Fibroblast of mammary gland (primary cell): ENCODE results near the gene FGD3.

ENCODE experiments used
- DNase-seq: peaks from one replicate; pipeline ENCODE4 v3.0.0-alpha.2; 2010; ENCODE audit warnings: low read depth
- H3K4me3 ChIP-seq: 2 replicates; pipeline ENCODE4 v1.5.1; 2011; ENCODE audit warnings: low read depth, mild to moderate bottlenecking, low read length, moderate library complexity; ENCODE audit not compliant: control insufficient read depth
- TF ChIP-seq, protein P1 (sequence below): conservative IDR thresholded peaks from 2 replicates; pipeline ENCODE4 v1.5.1; 2011; ENCODE audit warnings: low read depth, low read length, inconsistent platforms; ENCODE audit not compliant: control insufficient read depth, insufficient read depth

Gene FGD3

DNA sequence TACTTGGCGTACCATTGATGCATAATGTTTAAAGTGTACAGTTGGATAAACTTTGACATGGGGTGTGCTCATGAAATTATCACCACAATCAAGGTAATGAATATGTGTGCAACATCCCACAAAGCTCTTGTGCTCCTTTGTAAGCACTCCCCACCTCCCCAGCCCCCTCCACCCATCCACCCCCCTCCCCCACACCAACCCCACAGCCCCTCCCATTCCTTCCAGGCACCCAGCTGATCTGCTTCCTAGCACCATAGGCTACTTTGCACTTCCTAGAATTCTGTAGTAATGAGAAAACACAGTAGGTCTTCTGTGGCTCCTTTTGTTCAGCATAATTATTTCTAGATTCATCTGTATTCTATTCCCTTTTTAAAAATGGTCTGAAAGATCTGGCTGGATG, 24.5 kb downstream of the FGD3 start:
- DNase-seq, result no peak
- H3K4me3 ChIP-seq, result no peak overlapping the region

DNA sequence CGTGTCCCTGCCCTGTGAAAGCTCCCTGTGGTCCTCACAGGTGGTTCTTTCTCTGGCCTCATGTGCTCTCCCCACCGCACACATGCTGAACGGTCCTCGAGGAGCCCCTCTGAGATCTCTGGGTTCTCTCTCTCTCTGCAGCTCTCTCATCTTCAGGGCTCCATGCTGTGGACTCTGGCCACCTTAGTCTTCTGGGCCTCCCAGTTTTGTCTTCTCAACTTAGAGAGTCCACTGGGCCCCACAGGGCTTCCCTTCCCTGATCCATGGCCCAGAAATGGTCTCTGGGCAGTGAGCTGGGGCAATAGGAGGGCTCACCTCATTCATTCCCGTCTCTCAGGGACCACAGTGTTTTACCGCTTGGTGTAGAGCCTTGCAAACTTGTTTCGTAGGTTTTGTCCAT, 26.4 kb downstream of the FGD3 start:
- H3K4me3 ChIP-seq, result no peak overlapping the region
- TF ChIP-seq, protein P1, sequence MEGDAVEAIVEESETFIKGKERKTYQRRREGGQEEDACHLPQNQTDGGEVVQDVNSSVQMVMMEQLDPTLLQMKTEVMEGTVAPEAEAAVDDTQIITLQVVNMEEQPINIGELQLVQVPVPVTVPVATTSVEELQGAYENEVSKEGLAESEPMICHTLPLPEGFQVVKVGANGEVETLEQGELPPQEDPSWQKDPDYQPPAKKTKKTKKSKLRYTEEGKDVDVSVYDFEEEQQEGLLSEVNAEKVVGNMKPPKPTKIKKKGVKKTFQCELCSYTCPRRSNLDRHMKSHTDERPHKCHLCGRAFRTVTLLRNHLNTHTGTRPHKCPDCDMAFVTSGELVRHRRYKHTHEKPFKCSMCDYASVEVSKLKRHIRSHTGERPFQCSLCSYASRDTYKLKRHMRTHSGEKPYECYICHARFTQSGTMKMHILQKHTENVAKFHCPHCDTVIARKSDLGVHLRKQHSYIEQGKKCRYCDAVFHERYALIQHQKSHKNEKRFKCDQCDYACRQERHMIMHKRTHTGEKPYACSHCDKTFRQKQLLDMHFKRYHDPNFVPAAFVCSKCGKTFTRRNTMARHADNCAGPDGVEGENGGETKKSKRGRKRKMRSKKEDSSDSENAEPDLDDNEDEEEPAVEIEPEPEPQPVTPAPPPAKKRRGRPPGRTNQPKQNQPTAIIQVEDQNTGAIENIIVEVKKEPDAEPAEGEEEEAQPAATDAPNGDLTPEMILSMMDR, result no peak
- DNase-seq, result no peak

More for the DNA sequence above, 24.5 kb downstream of the FGD3 start:
- TF ChIP-seq, protein P1, result no peak

DNA sequence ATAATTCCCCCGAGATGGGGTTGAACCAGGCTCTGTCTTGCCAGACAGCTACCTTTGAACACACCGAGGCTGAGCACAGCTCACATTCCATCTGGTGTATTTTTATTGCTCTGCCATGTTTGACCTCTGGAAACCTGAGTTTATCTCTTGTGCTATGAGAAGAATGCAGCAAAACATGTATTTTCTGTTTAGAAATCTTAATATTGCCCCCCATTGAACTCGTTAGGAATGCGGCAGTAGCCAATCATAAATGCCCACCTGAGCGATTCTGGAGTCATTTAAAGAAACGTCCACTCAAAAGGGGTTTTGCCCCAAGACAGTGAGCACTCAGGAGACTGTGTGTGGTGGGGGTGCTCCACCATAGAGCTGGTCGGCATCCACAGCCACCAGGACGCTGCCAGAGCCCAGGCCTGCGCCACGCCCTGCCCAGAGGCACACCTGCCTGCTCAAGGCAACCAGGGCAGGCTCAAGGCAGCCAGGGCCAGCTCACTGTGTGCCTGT, 26.9 kb downstream of the FGD3 start:
- TF ChIP-seq, protein P1, result no peak
- H3K4me3 ChIP-seq, result no peak overlapping the region
- no peak for DNase-seq

DNA sequence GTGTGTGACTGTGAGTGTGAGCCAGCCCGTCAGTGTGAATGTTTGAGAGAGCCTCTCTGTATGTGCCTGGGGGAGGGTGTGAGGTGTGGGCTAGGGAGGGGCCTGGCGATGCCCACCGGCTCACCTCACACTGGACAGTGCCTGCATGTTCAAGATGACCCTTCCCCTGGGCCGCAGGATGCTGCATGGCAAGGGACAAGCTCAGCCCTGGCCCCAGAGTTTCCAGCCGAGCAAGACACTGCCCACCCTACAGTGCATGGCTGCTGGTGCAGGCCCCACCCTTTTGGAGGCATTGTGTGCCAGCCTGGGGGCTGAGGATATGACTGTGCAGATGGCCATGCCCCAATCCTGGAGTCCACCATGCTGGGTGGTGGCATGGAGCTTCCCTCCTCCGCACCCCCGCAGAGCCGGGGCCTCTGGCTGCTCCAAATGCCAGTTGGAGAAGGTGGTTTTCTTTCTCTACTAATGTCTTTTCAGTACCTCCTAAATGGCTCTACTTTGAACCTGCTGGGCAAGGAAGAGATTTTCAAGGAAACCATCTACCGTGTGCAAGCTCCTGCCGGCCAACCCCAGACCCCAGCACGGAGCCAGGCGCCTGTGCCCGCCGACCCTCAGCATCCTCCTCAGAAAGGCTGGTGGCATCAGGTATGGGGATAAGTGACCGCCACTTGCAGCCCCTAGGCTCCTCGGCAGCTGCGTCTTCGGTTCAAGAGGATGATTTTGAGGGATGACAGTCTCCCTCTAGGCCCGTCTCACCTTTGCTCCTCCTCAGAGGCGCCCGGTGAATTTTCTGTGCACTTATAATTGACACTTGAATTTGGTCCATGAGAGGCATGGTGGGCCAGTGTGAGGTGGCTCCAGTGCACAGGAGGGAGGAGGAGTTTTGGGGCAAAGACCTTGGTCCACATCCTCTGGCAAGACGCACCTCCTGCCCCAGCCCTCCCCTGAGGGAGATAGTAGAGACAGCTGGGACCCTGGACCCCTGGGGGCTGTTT, 27.7 kb downstream of the FGD3 start:
- H3K4me3 ChIP-seq, result no peak overlapping the region
- no peak for DNase-seq
- TF ChIP-seq, protein P1, result no peak

DNA sequence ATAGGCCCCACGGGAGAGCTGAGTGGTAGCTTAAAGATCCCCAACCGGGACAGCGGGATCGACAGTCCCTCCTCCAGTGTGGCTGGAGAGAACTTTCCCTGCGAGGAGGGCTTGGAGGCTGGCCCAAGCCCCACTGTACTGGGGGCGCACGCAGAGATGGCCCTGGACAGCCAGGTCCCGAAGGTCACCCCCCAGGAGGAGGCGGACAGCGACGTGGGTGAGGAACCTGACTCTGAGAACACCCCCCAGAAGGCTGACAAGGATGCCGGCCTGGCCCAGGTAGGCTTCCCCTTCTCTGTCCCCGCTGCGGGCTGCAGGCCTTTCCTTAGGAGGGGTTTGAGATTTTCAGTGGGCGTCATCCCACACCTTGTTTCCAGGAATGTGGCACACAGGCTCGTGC, 29.1 kb downstream of the FGD3 start:
- TF ChIP-seq, protein P1, result no peak
- no peak overlapping the region for H3K4me3 ChIP-seq
- DNase-seq, result no peak

DNA sequence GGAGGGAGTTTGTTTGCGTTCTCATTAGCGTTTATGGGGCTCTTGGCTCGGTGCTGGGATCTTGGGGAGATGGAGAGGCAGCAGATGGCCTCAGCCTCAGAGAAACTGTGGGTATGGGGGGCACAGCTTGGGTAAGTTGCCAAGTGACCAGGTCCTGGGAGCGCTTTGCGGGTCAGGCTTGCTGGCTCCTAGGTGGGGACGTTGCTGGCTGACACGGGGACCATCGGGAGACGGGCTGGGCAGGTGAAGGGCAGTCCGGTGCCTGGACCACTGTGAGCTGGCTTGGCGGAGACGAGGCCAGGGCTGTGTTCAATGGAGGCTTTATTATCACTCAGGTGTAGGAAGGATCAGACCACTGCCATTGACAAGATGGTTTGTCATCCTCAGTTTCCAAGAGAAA, 30.0 kb downstream of the FGD3 start:
- TF ChIP-seq, protein P1, result no peak
- H3K4me3 ChIP-seq, result no peak overlapping the region
- no peak for DNase-seq
